ENCODE data around the gene RNASE8.

Gene RNASE8

DNA sequence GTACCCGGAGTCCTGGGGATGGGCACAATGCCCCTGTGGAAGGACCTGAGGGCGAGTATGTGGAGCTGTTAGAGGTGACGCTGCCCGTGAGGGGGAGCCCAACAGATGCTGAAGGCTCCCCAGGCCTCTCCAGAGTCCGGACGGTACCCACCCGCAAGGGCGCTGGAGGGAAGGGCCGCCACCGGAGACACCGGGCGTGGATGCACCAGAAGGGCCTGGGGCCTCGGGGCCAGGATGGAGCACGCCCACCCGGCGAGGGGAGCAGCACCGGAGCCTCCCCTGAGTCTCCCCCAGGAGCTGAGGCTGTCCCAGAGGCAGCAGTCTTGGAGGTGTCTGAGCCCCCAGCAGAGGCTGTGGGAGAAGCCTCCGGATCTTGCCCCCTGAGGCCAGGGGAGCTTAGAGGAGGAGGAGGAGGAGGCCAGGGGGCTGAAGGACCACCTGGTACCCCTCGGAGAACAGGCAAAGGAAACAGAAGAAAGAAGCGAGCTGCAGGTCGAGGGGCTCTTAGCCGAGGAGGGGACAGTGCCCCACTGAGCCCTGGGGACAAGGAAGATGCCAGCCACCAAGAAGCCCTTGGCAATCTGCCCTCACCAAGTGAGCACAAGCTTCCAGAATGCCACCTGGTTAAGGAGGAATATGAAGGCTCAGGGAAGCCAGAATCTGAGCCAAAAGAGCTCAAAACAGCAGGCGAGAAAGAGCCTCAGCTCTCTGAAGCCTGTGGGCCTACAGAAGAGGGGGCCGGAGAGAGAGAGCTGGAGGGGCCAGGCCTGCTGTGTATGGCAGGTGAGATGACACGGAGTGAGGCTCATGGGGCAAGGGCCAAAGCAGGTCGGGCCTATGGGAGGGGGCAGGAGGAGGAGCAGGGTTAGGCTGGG lies 17.0 kb downstream of the RNASE8 start:
- no peak for DNase-seq

DNA sequence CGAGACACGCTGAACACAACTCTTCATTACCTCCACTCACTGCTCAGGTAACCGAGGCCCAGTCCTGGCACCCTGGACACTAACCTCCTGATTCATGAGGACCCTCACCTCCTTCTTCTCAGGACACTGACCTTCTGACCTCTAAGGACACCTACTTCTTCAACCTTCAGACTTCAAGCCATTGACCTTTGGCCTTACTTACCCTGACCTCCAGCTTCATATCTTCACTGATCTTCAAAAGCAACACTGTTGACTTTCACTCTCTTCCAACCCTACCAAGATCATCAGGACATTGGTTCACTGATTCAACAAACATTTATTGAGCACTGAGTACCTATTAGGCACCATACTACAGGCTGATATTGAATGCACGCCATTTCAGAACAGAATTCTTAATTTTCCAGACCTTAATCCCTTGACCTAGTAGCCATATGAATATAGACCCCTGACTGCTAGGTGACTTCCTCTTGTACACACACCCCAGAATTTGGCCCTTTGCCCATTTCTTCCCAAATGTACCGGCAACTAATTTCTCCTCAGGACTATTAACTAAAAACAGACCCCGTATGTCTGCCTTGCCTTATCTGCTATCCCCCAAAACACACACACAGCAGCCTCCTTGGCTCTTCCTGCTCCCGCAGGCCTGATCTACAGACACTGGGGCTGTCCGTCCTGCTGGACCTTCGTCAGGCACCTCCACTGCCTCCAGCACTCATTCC lies 18.3 kb downstream of the RNASE8 start:
- DNase-seq: no peak

DNA sequence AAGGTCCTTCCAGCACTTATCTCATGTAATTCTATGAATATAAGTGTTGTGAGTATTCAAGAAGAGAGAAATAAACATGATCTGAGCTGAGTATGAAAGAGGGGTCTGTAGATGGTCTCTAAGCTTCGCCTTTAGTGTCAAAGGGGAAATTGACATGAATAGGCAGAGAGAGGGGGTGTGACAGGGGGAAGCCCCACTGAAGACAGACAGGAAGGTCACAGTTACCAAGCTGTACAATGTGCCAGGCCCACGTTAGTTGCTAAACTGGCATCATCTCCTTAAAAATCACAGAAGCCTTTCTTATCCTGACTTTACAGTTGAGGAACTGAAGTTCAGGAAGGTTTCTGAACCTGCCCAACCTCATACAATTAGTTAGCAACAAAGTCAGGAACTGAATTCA lies 20.1 kb downstream of the RNASE8 start:
- no peak for DNase-seq

DNA sequence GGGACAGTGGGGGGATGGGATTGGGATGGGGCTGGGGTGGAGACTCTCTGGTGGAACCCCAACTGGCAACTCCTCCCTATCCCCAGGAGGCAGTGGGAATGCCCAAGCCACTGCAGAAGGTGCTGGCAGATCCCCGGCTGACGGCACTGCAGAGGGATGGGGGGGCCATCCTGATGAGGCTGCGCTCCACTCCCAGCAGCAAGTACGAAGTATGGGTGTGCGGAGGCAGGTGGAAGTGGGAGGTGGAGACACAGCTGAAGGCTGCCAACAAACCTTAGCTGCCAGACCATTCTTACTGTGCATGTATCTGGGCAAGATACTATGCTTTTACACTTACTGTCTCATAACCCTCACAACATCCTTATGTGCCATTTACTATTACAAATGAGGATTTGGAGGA lies 20.7 kb downstream of the RNASE8 start:
- DNase-seq: no peak

DNA sequence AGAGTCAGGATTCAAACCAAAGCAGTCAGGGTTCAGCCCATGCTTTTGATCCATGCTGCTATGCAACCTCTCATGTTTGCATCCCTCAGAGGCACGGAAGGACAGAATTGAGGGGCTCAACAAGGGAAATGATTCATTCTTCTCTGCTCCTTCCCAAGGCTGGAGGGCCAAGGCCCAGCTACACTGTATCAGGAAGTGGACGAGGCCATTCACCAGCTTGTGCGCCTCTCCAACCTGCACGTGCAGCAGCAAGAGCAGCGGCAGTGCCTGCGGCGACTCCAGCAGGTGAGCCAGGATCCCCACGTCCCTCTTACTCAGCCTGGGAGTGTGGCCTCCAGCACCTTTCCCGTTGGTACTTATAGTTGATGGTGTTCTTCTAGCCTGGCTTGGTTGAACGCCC lies 21.1 kb downstream of the RNASE8 start:
- no peak for DNase-seq

DNA sequence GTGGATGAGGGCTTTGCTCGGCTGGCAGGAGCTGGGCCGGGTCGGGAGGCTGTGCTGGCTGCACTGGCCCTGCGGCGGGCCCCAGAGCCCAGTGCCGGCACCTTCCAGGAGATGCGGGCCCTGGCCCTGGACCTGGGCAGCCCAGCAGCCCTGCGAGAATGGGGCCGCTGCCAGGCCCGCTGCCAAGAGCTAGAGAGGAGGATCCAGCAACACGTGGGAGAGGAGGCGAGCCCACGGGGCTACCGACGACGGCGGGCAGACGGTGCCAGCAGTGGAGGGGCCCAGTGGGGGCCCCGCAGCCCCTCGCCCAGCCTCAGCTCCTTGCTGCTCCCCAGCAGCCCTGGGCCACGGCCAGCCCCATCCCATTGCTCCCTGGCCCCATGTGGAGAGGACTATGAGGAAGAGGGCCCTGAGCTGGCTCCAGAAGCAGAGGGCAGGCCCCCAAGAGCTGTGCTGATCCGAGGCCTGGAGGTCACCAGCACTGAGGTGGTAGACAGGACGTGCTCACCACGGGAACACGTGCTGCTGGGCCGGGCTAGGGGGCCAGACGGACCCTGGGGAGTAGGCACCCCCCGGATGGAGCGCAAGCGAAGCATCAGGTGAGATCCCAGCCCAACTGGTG lies 24.0 kb downstream of the RNASE8 start:
- no peak for DNase-seq

DNA sequence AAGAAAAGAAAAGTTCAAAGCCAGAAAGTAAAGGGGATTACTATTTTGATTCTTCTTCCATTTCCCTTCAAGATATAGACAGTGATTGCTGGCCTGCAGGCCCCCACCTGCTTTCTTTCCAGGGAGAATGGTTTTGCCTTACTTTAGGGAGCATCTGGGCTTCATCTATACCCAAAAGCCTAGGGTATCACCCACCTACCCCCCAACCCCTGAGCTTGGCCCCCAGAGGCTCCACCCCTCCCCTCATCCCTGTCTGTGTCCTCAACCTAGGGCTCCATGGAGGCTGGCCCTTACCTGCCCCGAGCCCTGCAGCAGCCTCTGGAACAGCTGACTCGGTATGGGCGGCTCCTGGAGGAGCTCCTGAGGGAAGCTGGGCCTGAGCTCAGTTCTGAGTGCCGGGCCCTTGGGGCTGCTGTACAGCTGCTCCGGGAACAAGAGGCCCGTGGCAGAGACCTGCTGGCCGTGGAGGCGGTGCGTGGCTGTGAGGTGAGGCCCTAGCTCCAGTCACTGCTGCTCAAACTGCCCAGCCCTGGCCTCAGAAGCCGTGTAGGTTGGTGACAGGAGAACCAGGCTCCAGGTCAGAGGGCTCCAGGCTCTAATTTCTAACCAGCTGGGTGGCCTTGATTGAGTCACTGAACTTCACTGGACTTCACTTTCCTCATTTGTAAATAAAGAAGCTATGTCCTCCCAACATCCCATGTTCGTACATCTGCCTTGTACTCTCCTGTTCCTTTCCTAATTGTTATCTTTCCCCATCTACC lies 26.1 kb downstream of the RNASE8 start:
- no peak for DNase-seq

DNA sequence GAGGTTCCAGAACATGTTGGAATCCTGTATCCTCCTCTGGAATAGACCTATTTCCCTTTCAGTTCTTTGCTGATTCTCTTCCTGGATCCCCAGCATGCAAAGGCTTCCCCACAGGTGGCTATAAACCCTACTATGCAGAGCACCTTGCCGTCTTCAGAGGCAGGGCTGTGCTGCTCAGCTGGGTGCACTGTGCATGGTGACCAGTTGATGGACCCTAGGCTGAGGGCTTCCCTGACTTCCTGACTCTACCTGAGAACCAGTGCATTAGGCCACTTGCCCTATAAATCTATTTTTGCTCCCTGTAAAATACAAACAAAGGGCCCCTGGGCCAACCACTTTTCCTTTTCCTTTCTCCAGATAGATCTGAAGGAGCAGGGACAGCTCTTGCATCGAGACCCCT lies 26.8 kb downstream of the RNASE8 start:
- DNase-seq: no peak

DNA sequence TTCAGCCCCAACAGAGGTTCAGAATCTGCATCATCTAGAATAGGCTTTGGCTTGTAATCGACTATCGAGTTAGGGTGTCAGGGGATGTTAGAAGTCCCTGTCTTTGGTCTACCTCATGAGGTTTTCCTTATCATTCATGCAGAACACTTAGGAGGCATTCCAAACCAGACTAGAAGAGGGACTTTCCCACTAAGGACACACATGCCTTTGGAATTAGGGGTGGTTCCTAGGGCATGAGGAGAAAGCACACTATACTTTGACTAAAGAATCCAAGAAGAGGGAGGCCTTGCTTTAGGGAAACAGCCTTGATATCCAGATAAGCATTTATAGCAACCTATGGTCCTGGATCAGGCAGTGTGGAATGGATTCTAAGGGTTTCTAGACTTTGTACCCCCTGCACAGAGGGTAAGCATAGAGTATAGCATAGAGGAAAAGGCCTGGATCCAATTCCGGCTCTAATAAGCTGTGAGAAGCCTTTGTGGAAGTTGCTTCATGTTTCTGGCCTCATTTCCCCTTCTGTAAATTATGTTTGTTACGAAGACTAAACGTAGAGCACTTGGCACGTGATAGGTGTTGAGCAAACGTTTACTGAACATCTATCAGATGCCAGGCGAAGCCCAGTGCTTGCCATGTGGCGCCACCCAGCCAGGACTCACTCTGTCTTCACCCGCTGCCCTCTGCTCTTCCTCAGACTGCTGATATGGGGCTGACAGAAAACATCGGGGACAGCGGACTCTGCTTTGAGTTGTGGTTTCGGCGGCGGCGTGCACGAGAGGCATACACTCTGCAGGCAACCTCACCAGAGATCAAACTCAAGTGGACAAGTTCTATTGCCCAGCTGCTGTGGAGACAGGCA lies 27.6 kb downstream of the RNASE8 start:
- no peak for DNase-seq

DNA sequence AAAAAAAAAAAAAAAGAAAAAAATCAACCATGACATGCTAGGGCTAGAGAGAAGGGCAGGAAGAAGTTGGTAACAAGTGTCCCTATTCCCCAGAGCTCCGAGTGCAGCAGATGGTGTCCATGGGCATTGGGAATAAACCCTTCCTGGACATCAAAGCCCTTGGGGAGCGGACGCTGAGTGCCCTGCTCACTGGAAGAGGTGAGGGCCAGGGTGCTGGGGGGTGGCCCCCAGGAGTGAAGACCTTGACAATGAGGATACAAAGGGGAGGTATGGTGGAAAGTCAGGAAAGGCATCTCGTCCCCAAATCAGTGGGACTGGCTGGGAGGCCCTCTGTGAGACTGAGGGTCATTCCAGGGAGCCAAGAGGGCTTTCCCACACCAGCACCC lies 29.3 kb downstream of the RNASE8 start:
- DNase-seq: no peak

DNA sequence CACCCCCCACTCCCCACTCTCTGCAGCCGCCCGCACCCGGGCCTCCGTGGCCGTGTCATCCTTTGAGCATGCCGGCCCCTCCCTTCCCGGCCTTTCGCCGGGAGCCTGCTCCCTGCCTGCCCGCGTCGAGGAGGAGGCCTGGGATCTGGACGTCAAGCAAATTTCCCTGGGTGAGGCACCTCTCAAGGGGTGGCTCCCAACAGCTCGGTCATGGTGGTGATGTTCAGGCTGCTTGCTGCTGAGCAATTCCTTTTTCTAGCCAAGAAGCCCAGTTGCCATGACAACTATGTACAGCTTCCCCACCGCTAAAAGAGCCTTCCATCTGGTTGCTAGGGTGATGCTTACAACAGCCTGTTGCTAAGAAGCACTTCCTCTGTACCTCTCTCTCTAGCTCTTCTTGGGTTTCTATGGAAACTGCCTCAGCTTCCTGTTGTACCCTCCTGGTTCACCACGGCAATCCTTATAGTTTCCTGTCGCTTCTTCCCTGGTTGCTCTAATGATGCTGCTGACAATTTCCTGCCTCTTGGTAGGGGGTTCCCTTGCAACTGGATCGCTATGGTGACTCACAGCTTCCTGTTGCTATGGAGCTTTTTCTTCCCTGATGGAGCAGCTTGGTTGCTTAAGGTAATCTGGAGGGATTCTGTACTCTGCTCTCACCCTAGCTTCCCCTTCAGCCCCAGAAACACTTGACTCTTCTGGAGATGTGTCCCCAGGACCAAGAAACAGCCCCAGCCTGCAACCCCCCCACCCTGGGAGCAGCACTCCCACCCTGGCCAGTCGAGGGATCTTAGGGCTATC lies 29.9 kb downstream of the RNASE8 start:
- peak; percentile 27 for DNase-seq

DNA sequence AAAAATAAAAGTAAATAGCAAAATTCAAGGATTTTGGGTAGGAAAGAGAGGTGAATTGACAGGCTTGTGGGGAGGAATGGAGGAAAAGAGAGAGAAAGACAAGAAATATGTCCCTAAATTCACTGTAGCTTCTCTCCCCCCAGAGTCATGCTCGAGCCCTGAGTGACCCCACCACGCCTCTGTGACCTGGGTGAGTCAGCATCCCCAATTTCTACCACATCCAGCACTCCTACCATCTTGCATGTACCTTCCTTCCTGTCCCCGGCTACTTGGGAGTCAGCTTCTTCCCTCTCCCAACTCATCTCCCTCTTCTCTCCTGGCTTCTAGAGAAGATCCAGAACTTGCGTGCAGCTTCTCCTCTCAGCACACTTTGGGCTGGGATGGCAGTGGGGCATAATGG lies 31.1 kb downstream of the RNASE8 start:
- no peak for DNase-seq

DNA sequence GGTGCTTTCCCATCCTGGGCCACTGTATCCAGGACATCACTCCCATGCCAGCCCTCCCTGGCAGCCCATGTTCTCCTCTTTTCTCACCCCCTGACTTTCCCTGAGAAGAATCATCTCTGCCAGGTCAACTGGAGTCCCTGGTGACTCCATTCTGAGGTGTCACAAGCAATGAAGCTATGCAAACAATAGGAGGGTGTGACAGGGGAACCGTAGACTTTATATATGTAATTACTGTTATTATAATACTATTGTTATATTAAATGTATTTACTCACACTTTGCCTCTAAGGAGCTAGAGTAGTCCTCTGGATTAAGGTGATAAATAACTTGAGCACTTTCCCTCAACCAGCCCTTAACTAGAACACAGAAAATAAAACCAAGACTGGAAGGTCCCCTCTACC lies 31.6 kb downstream of the RNASE8 start:
- no peak for DNase-seq

DNA sequence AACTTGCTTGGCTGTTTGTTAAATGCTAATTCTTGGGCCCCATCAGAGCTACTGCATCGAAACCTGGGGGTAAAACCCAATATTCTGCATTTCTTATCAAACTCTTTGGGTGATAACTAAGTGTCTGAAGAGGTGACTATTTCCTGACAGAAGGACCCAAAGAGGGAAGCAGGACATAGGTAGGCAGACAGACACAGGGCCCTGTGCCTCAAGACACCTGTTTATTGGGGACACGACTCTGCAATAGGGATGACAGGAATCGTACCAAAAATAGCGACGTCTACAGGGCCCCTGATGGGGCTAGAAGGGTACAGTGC lies 32.2 kb downstream of the RNASE8 start:
- DNase-seq: no peak

DNA sequence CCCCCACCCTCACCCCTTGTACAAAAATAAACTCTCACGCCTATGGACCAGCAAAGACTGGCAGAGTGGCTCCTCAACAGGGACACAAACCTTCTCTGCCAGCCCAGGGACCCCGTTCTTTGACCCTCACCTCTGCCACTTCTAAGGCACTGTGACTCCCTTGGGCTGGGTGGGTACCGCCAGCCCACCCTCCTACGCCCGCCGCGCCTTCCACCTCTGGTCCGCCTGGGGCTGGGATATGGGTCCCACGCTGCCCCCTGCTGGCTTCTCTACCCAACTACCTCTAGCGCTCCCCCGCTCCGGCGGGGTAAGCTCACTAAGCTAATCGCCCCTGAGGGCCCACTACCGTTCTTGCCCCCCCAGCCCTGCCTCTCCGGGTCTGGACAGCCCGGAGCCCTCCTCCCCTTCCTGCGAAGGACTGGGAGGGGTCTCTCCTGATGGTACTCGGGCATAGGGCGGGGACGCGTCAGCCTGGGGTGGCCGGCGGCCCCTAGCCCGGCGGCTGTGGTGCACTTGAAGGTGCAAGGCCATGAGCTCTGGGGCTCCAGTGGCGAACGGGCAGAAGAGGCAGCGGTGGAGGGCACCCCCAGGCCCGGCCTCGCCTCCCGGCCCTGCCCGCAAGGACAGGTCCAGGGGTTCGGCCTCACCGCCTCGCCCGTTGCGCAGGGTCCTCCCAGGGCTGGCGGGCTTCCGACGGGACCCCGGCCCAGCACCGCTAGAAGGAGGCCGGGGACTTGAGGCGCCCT lies 32.7 kb downstream of the RNASE8 start:
- DNase-seq: peak; percentile 4

DNA sequence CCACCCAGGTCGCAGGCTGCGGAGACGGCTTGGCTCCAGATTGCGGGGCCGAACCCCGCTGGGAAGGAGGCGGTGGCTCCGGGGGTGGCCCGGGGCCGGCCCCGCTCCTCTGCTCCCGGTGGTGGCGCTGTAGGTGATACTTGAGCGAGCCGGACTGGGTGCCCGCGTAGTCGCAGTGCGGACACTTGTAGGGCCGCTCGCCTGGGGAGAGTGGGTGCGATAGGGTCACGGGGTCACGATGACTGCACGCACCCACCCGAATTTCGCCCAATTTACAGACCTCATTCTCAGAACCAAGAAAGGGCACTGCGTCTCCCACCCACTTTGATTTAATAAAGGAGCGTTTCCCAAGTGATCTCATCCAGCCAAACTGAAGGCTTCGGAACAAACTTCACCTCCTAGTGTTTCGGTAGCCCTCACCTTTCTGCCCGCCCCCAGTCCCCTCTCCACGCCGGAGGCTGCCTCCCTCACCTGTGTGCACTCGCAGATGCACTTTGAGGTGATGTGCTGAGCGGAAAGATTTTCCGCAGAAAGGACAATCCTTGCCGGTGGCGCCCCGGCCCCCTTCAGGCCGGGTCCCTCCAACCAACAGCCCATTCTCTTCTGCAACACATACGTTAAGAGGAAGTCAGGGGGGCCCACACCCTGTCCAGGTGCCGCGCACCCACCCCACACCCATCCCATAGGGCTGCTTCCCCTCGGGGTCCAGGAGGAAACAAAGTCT lies 33.5 kb downstream of the RNASE8 start:
- DNase-seq: no peak

DNA sequence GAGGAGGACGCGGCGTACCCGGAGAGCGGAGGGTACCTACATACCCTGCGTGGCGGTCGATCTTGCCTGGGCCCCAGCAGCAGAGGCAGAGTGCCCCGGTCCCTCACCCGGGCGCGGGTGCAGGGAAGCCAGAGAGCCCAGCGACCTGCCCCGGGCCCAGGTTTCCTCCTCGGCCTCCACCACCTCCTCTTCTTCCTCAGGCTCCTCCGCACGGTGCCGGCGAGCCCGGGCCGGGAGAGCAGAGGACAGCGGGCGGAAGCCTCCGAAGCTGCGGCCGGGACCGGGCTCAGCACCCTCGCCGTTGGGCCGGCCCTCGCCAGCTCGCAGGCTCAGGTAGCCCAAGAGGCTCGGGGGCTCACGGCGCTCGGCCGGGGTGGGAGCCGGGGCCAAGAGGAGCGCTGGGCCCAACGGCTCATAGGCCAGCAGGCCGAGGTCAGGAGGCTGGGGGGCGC lies 34.2 kb downstream of the RNASE8 start:
- no peak for DNase-seq

DNA sequence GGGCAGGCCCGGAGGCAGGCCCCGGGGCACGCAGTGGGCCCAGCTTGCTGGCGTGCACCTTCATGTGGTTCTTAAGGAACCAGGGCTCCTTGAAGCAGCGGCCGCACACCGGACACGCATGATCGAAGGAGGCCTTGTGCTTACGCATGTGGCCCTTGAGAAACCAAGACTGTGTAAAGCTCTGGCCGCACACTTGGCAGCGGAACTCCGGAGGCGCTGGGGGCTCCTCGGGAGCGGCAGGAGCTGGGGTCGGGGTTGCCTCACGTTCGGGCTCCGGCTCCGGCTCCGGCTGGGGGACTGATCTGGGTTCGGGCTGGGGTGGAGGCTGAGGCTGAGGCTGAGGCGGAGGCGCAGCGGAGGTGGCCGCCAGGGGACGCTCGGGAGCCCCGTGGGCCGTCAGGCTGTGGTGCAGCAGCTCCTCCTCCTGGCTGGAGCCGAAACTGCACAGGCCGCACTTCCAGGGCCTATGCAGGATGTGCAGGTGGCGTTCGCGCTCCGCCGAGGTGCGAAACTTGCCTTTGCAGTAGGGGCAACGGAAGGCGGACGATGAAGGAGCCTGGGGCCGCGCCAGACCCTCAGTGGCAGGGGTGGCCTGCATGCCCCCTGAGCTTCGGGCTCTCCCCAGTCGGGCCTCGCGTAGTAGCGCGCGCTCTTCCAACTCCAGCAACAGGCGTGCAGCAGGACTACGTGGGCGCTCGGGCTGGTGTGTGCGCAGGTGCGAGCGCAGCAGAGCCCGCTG lies 34.8 kb downstream of the RNASE8 start:
- DNase-seq: peak; percentile 60

DNA sequence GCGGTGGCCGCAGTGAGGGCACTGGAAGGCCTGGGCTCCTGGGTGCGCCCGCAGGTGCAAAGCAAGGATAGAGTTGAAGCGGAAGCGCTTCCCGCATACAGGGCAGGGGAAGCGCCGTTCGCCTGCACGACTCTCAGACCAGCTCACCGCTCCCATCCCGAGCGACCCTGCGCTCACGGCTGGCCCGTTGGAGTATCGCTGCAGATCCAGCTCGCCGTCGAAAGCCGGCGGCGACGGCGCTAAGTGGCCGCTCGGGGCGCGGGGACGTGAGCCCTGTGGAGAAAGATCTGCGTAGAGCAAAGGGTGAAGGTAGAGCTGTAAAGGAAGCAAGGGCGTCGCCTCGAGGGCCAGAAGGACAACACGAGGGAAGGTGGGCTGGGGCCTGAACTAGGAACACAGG lies 35.4 kb downstream of the RNASE8 start:
- no peak for DNase-seq
